H1 (cell line): ENCODE data around the gene SMYD3. TPM values are rescaled to one million over a fixed set of nuclear protein-coding genes. Genes with fewer than 3 reads are reported as not detected.

ENCODE experiments used
- CHD7 ChIP-seq: fragments of 300-600 bp; sonication (generic); IDR thresholded peaks from 2 replicates; pipeline ENCODE4 v1.7.1; 2012; ENCODE audit warnings: low read length, moderate library complexity, mild to moderate bottlenecking, inconsistent platforms; ENCODE audit not compliant: insufficient replicate concordance
- polyA plus RNA-seq, 7 experiments: library from polyadenylated mRNA; depleted of rRNA in 3 of 7; stranded (reverse) in 5 of 7; unstranded in 2 of 7; fragments of >200 nt in 5 of 7; fragments of 200-250 nt in 2 of 7; gene quantifications; 1 replicate in 5 of 7; 2 replicates in 1 of 7; 4 replicates in 1 of 7; pipeline versions ENCODE4 v1.2.1 to v1.2.3, GENCODE V29; 2011 to 2013; ENCODE audit warnings: missing spikeins in 2 of 7, mixed read lengths in 2 of 7
- total RNA-seq: library from RNA; stranded (reverse); fragmentation: NEBNext Ultra II Directional; extraction: Animal tissue kit (Norgen Biotek cat#: 25700); gene quantifications from 2 replicates; pipeline ENCODE4 v1.2.1, GENCODE V29; 2021

Gene SMYD3
- total and polyA plus RNA-seq, 2 of the 8 experiments (the other 6 are each of a cell fraction or from before 2014, with no cell fraction given) = 17.3 to 25.4 TPM

GRCh38 chr1:245855846-245856730 is 651.0 kb downstream of the SMYD3 start (continued):
- TF ChIP-seq CHD7 = no peak
